SHP77 (cell line): ENCODE measurements around the gene SYNDIG1L.

ENCODE experiments used
- DNase-seq, 2 experiments: peaks; one replicate each; lab custom pipeline; 2025; lab: John Stamatoyannopoulos, UW

Gene SYNDIG1L

GRCh38 chr14:74429221-74429691 lies 3.2 kb upstream of the SYNDIG1L start:
- no peak for DNase-seq

- DNase-seq = no peak
Observed at GRCh38 chr14:74427651-74428050, 1.6 kb upstream of the SYNDIG1L start.

- no peak for DNase-seq
Observed at GRCh38 chr14:74425525-74426201, 347 bp downstream of the SYNDIG1L start.

GRCh38 chr14:74424606-74425005 lies 1.4 kb downstream of the SYNDIG1L start:
- no peak for DNase-seq

- DNase-seq = no peak
Observed at GRCh38 chr14:74423246-74423645, 2.8 kb downstream of the SYNDIG1L start.

GRCh38 chr14:74421981-74422380 lies 4.0 kb downstream of the SYNDIG1L start:
- no peak for DNase-seq

GRCh38 chr14:74419086-74419485 lies 6.9 kb downstream of the SYNDIG1L start:
- DNase-seq = no peak

GRCh38 chr14:74418031-74418430 lies 8.0 kb downstream of the SYNDIG1L start:
- no peak for DNase-seq

GRCh38 chr14:74417611-74418010 lies 8.4 kb downstream of the SYNDIG1L start:
- no peak for DNase-seq

GRCh38 chr14:74417201-74417600 lies 8.8 kb downstream of the SYNDIG1L start:
- DNase-seq = no peak

- no peak for DNase-seq
Observed at GRCh38 chr14:74415115-74415437, 10.9 kb downstream of the SYNDIG1L start.

- no peak for DNase-seq
Observed at GRCh38 chr14:74414403-74415114, 11.5 kb downstream of the SYNDIG1L start.

GRCh38 chr14:74413627-74414026 lies 12.4 kb downstream of the SYNDIG1L start:
- DNase-seq = no peak

- DNase-seq = no peak
Observed at GRCh38 chr14:74412753-74413152, 13.3 kb downstream of the SYNDIG1L start.

GRCh38 chr14:74411671-74412070 lies 14.3 kb downstream of the SYNDIG1L start:
- no peak for DNase-seq

GRCh38 chr14:74409441-74409840 lies 16.6 kb downstream of the SYNDIG1L start:
- DNase-seq = no peak

- DNase-seq = no peak
Observed at GRCh38 chr14:74408870-74409269, 17.1 kb downstream of the SYNDIG1L start.

- DNase-seq = no peak
Observed at GRCh38 chr14:74407801-74408154, 18.2 kb downstream of the SYNDIG1L start.

GRCh38 chr14:74407021-74407800 lies 18.8 kb downstream of the SYNDIG1L start:
- no peak for DNase-seq

- no peak for DNase-seq
Observed at GRCh38 chr14:74405663-74406062, 20.3 kb downstream of the SYNDIG1L start.

GRCh38 chr14:74404435-74404834 lies 21.6 kb downstream of the SYNDIG1L start:
- no peak for DNase-seq

- DNase-seq = no peak
Observed at GRCh38 chr14:74403619-74404417, 22.2 kb downstream of the SYNDIG1L start.
